H1 (cell line): ENCODE results near the gene NR2F6. TPM values are rescaled to one million over a fixed set of nuclear protein-coding genes. Genes with fewer than 3 reads are reported as not detected.
A peak's percentile ranks its signal among the peaks of the same experiment; 100 is the strongest.

Experiments
- CTCF ChIA-PET: fragments of 300-600 bp; sonication (Branson Sonifier 250); formaldehyde crosslinking; loops from one replicate; lab custom pipeline; 2021; ENCODE audit not compliant: partially characterized antibody; lab: Charles Lee
- POLR2A ChIA-PET: fragments of 300-600 bp; sonication (Branson Sonifier 250); formaldehyde crosslinking; loops from one replicate; lab custom pipeline; 2021; ENCODE audit warnings: inconsistent platforms; ENCODE audit not compliant: partially characterized antibody; lab: Charles Lee
- DNase-seq, 2 experiments: peaks; one replicate each; pipeline versions ENCODE4 v3.0.0 to v3.0.0-alpha.2; 2010 to 2022; ENCODE audit warnings: low spot score in 2 of 2, low read depth in 1 of 2, mixed read lengths in 1 of 2
- FAIRE-seq: peaks from 2 replicates; lab custom pipeline; 2011; peaks lifted over from hg19 to GRCh38; lab: Jason Lieb, UNC
- H2AFZ ChIP-seq: 2 replicates; pipeline ENCODE4 v1.8.1; 2012; ENCODE audit warnings: low read length, inconsistent platforms
- H2AK5ac ChIP-seq: 2 replicates; pipeline ENCODE4 v1.6.1; 2013; ENCODE audit warnings: low read depth, low read length
- H2BK120ac ChIP-seq: replicated peaks from 2 replicates; pipeline ENCODE3; 2013; ENCODE audit warnings: low read depth, low read length, inconsistent platforms
- H2BK12ac ChIP-seq: 2 replicates; pipeline ENCODE4 v1.6.1; 2013; ENCODE audit warnings: low read depth, low read length
- H2BK15ac ChIP-seq: 2 replicates; pipeline ENCODE4 v1.6.1; 2013; ENCODE audit warnings: low read length
- H2BK20ac ChIP-seq: 2 replicates; pipeline ENCODE4 v1.6.1; 2013; ENCODE audit warnings: low read length
- H2BK5ac ChIP-seq: 2 replicates; pipeline ENCODE4 v1.6.1; 2013; ENCODE audit warnings: low read depth, low read length
- H3K14ac ChIP-seq: 2 replicates; pipeline ENCODE4 v1.6.1; 2013; ENCODE audit warnings: inconsistent platforms; ENCODE audit not compliant: insufficient read length
- H3K18ac ChIP-seq: 2 replicates; pipeline ENCODE4 v1.6.1; 2013; ENCODE audit warnings: low read length; ENCODE audit errors: extremely low read depth
- H3K23ac ChIP-seq: 2 replicates; pipeline ENCODE4 v1.6.1; 2013; ENCODE audit warnings: inconsistent platforms; ENCODE audit not compliant: insufficient read length
- H3K23me2 ChIP-seq: 2 replicates; pipeline ENCODE4 v1.6.1; 2013; ENCODE audit warnings: low read depth, low read length
- H3K27ac ChIP-seq: 2 replicates; pipeline ENCODE4 v1.6.1; 2011; ENCODE audit warnings: low read depth, low read length, inconsistent platforms
- H3K27me3 ChIP-seq, 4 experiments: replicated peaks in 1 of 4; 1 replicate in 1 of 4; 2 replicates in 3 of 4; pipeline versions ENCODE4 v1.6.1 to v1.8.1; 2011 to 2013; ENCODE audit warnings: low read length in 3 of 4, mild to moderate bottlenecking in 3 of 4, inconsistent platforms in 2 of 4, mixed read lengths in 2 of 4, moderate library complexity in 1 of 4; ENCODE audit not compliant: control insufficient read depth in 3 of 4, insufficient read depth in 3 of 4; ENCODE audit errors: extremely low read depth in 1 of 4
- H3K36me3 ChIP-seq, 4 experiments: 2 replicates each; pipeline versions ENCODE4 v1.6.1 to v1.8.1; 2011 to 2013; ENCODE audit warnings: mild to moderate bottlenecking in 4 of 4, low read length in 3 of 4, moderate library complexity in 2 of 4, control low read depth in 1 of 4, inconsistent platforms in 1 of 4; ENCODE audit not compliant: insufficient read depth in 4 of 4, control insufficient read depth in 2 of 4
- H3K4ac ChIP-seq: replicated peaks from 2 replicates; pipeline ENCODE3; 2013; ENCODE audit warnings: low read length, low read depth, mixed read lengths, inconsistent platforms; ENCODE audit not compliant: insufficient read length
- H3K4me1 ChIP-seq, 4 experiments: replicated peaks in 1 of 4; 1 replicate in 1 of 4; 2 replicates in 3 of 4; pipeline versions ENCODE4 v1.6.1 to v1.8.1; 2011 to 2013; ENCODE audit warnings: low read length in 3 of 4, inconsistent platforms in 2 of 4, mixed read lengths in 1 of 4; ENCODE audit not compliant: insufficient read depth in 4 of 4, control insufficient read depth in 3 of 4
- H3K4me2 ChIP-seq, 2 experiments: 2 replicates each; pipeline versions ENCODE4 v1.6.1 to v1.8.1; 2011 to 2013; ENCODE audit warnings: low read depth in 2 of 2, low read length in 2 of 2, control low read depth in 1 of 2, inconsistent platforms in 1 of 2, mild to moderate bottlenecking in 1 of 2; ENCODE audit not compliant: insufficient read depth in 1 of 2
- H3K4me3 ChIP-seq, 4 experiments: fragments of 200-600, 300-600 bp in 1 of 4; sonication (generic), shearing (Covaris generic), sonication (Bioruptor Twin) in 1 of 4; 2 replicates each; pipeline versions ENCODE4 v1.5.1 to v1.8.1; 2011 to 2016; ENCODE audit warnings: low read length in 4 of 4, low read depth in 3 of 4, control low read depth in 2 of 4, inconsistent platforms in 2 of 4, mild to moderate bottlenecking in 2 of 4, mixed read lengths in 1 of 4, moderate library complexity in 1 of 4; ENCODE audit not compliant: insufficient read depth in 2 of 4; ENCODE audit errors: extremely low read depth in 1 of 4
- H3K56ac ChIP-seq: replicated peaks from 2 replicates; pipeline ENCODE3; 2013; ENCODE audit warnings: low read depth, mild to moderate bottlenecking, mixed read lengths, low read length, inconsistent platforms; ENCODE audit not compliant: insufficient read length
- H3K79me1 ChIP-seq: 2 replicates; pipeline ENCODE4 v1.6.1; 2013; ENCODE audit warnings: low read depth, low read length, control low read depth
- H3K79me2 ChIP-seq, 2 experiments: 2 replicates each; pipeline versions ENCODE4 v1.6.1 to v1.8.1; 2012 to 2013; ENCODE audit warnings: low read length in 2 of 2, mild to moderate bottlenecking in 2 of 2, inconsistent platforms in 1 of 2; ENCODE audit not compliant: insufficient read depth in 2 of 2, control insufficient read depth in 1 of 2
- H3K9ac ChIP-seq, 4 experiments: replicated peaks in 1 of 4; 1 replicate in 1 of 4; 2 replicates in 3 of 4; pipeline versions ENCODE4 v1.6.1 to v1.8.1; 2011 to 2013; ENCODE audit warnings: low read depth in 3 of 4, low read length in 3 of 4, control low read depth in 2 of 4, mild to moderate bottlenecking in 2 of 4, moderate library complexity in 2 of 4, inconsistent platforms in 1 of 4; ENCODE audit errors: extremely low read depth in 1 of 4
- H3K9me3 ChIP-seq, 2 experiments: 2 replicates each; pipeline versions ENCODE4 v1.6.1 to v1.8.1; 2012 to 2013; ENCODE audit warnings: mild to moderate bottlenecking in 2 of 2, moderate library complexity in 2 of 2, control low read depth in 1 of 2, inconsistent platforms in 1 of 2, low read depth in 1 of 2, low read length in 1 of 2, mixed read lengths in 1 of 2; ENCODE audit not compliant: insufficient read depth in 2 of 2
- H4K20me1 ChIP-seq, 2 experiments: replicated peaks in 1 of 2; 2 replicates each; pipeline versions ENCODE3 to v1.8.1; 2011 to 2013; ENCODE audit warnings: inconsistent platforms in 2 of 2, low read length in 2 of 2, mild to moderate bottlenecking in 1 of 2; ENCODE audit not compliant: insufficient read depth in 2 of 2, control insufficient read depth in 1 of 2
- H4K5ac ChIP-seq: 2 replicates; pipeline ENCODE4 v1.6.1; 2013; ENCODE audit warnings: low read length, low read depth, mixed read lengths, inconsistent platforms; ENCODE audit not compliant: insufficient read length
- H4K8ac ChIP-seq: 2 replicates; pipeline ENCODE4 v1.8.0; 2013; ENCODE audit warnings: mild to moderate bottlenecking, moderate library complexity, low read length, inconsistent platforms; ENCODE audit not compliant: insufficient read depth; ENCODE audit errors: extremely low read depth
- H4K91ac ChIP-seq: replicated peaks from 2 replicates; pipeline ENCODE3; 2013; ENCODE audit warnings: low read length, mixed read lengths, inconsistent platforms; ENCODE audit not compliant: insufficient read length
- POLR2AphosphoS5 ChIP-seq: IDR thresholded peaks from 2 replicates; pipeline ENCODE4 v1.6.1; 2011; ENCODE audit warnings: low read depth, low read length
- YY1 ChIP-seq: IDR thresholded peaks from 2 replicates; pipeline ENCODE4 v1.6.1; 2011; ENCODE audit warnings: low read depth, mild to moderate bottlenecking, low read length
- WGBS, 2 experiments: shearing (Covaris generic) in 1 of 2; methylation state at CpG; one replicate each; pipeline versions ENCODE4 v1.1.6 to v1.1.7; 2013 to 2015; ENCODE audit warnings: low lambda C conversion rate in 2 of 2, mixed read lengths in 2 of 2, inconsistent platforms in 1 of 2, low coverage in 1 of 2, missing lambda C conversion rate in 1 of 2; ENCODE audit not compliant: insufficient replicate concordance in 2 of 2, insufficient coverage in 1 of 2, insufficient read length in 1 of 2; ENCODE audit errors: extremely low coverage in 1 of 2, missing lambda C conversion rate in 1 of 2; 5-methylcytosine and 5-hydroxymethylcytosine counted together
- polyA plus RNA-seq, 7 experiments: library from polyadenylated mRNA; depleted of rRNA in 3 of 7; stranded (reverse) in 5 of 7; unstranded in 2 of 7; fragments of >200 nt in 5 of 7; fragments of 200-250 nt in 2 of 7; gene quantifications; 1 replicate in 5 of 7; 2 replicates in 1 of 7; 4 replicates in 1 of 7; pipeline versions ENCODE4 v1.2.1 to v1.2.3, GENCODE V29; 2011 to 2013; ENCODE audit warnings: missing spikeins in 2 of 7, mixed read lengths in 2 of 7
- total RNA-seq: library from RNA; stranded (reverse); fragmentation: NEBNext Ultra II Directional; extraction: Animal tissue kit (Norgen Biotek cat#: 25700); gene quantifications from 2 replicates; pipeline ENCODE4 v1.2.1, GENCODE V29; 2021

Gene NR2F6
- total and polyA plus RNA-seq, 2 of the 8 experiments (the other 6 are each of a cell fraction or from before 2014, with no cell fraction given): 99.7 to 114 TPM

DNA sequence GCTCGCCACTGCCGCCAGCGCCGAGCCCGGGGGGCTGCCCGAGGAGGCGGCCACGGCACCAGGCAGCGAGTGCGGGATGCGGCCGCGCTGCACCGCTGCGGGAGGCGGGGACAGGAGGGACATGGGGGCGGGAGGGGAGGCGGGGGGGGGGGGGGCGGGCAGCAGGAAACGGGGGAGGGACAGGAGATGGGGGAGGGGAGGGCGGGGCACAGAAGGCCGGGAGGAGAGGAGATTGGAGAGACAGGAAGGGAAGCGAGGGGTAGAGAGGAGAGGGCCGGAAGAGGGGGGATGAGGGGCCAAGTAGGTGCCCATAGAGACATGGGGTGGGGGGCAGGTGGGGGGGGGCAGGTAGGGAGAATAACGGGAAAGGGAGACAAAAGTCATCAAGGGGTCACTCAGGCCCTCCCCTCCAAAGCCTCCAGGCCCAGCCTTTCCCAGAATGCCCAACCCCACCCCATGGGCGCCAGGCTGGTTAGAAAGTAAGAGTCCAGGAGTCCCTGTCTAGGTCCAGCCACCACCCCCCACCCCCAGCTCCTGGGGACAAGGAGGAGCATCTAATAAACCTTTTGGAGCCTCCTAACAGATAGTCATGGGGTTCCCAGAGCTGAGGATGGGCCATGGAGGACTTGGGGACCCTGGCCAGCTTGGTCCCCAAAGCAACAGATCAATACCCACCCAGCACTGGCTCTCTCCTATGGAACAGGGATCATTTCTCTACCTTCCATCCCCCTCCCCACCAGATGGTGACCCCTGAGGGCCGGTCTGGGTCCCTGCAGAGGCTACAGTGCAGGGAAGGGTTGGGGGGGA lies 9.5 kb downstream of the NR2F6 start:
- peaks cover 3 to 11% (median 7%) of the 10 kb centered on the region in 4 experiments for H3K4me1 ChIP-seq
- H3K14ac ChIP-seq: no peak overlapping the region
- H2BK120ac ChIP-seq: no peak overlapping the region
- TF ChIP-seq YY1 (no peak), POLR2AphosphoS5 (peak; percentile 10; the same call in 1 of the 2 replicates)
- peak overlapping the region in 3 of 4 experiments; percentile 65 to 87 (median 66); a peak in 3 of 7 replicates for H3K9ac ChIP-seq
- peak overlapping the region; percentile 91 for H4K5ac ChIP-seq
- FAIRE-seq (no peak), DNase-seq (peak in 1 of 2 experiments; percentile 70)
- ChIA-PET POLR2A (interaction anchor here (0.6 to 12.3 kb wide), 21 partner anchors 7 to 107 kb away, joined by 3 to 118 read pairs (median 4); partner anchors contain the start of genes ANKLE1, BABAM1, MRPL34 and NR2F6), CTCF (interaction anchor here (0.6 to 3.4 kb wide), 14 partner anchors 10 to 1015 kb away, joined by 3 to 18 read pairs (median 4); partner anchors contain the start of genes BABAM1 and OCEL1)
- H3K23ac ChIP-seq: no peak overlapping the region
- H2BK12ac ChIP-seq: no peak overlapping the region
- H3K56ac ChIP-seq: peak overlapping the region; percentile 69
- H2BK15ac ChIP-seq: no peak overlapping the region
- H3K36me3 ChIP-seq: peaks cover 9 to 36% (median 10%) of the 10 kb centered on the region in 4 experiments
- H4K8ac ChIP-seq: no peak overlapping the region
- H3K27me3 ChIP-seq: no peaks in the 10 kb centered on the region
- no peak overlapping the region for H3K4ac ChIP-seq
- 25% methylated on average over 2 of the region's 27 CpGs; no CpG with 5 or more reads in 1 of the 2 experiments for WGBS, 2 experiments
- H2BK20ac ChIP-seq: peak overlapping the region; percentile 48; the same call in 1 of the 2 replicates
- peaks cover 7 to 46% of the 10 kb centered on the region in 2 experiments; a peak in 3 of 4 replicates for H3K79me2 ChIP-seq
- peaks cover 16% of the 10 kb centered on the region for H3K79me1 ChIP-seq
- H4K20me1 ChIP-seq: peaks cover 11 to 18% of the 10 kb centered on the region in 2 experiments
- H3K9me3 ChIP-seq: no peaks in the 10 kb centered on the region
- H3K4me2 ChIP-seq: peak overlapping the region; percentile 90 to 92
- H4K91ac ChIP-seq: peak overlapping the region; percentile 90
- H2BK5ac ChIP-seq: peak overlapping the region; percentile 93
- H3K4me3 ChIP-seq: peak overlapping the region; percentile 80 to 89 (median 86)
- no peak overlapping the region for H2AFZ ChIP-seq
- H3K27ac ChIP-seq: peak overlapping the region; percentile 64; the same call in 1 of the 2 replicates
- H2AK5ac ChIP-seq: no peak overlapping the region
- H3K18ac ChIP-seq: peak overlapping the region; percentile 60; the same call in 1 of the 2 replicates
- peaks cover 4% of the 10 kb centered on the region; the same call in 1 of the 2 replicates for H3K23me2 ChIP-seq
